GM23338 (cell line): Measurements from ENCODE around the gene EFCAB6.

ENCODE experiments used
- CTCF ChIP-seq, 2 experiments: fragments of 200-600 bp in 1 of 2; sonication (generic) in 1 of 2; conservative IDR thresholded peaks; 2 replicates each; pipeline versions ENCODE4 v1.5.1 to v1.6.1; 2016 to 2017; ENCODE audit warnings: antibody characterized with exemption in 2 of 2, low read depth in 2 of 2, mild to moderate bottlenecking in 2 of 2, moderate library complexity in 1 of 2
- EZH2 ChIP-seq: fragments of 200-600 bp; sonication (generic); IDR thresholded peaks from one replicate; pipeline ENCODE4 v1.8.0; 2017; ENCODE audit warnings: antibody characterized with exemption, mild to moderate bottlenecking, low read depth; ENCODE audit not compliant: unreplicated experiment
- EZH2phosphoT487 ChIP-seq: fragments of 200-600 bp; sonication (generic); IDR thresholded peaks from one replicate; pipeline ENCODE4 v1.8.1; 2018; ENCODE audit warnings: antibody characterized with exemption; ENCODE audit not compliant: unreplicated experiment
- TF ChIP-seq, protein P1 (sequence below): IDR thresholded peaks from 2 replicates; pipeline ENCODE4 v1.6.1; 2016; ENCODE audit warnings: antibody characterized with exemption
- TF ChIP-seq, protein P2 (sequence below): IDR thresholded peaks from one replicate; pipeline ENCODE4 v1.6.1; 2018; ENCODE audit warnings: antibody characterized with exemption; ENCODE audit not compliant: unreplicated experiment

- no peak for TF ChIP-seq EZH2
- no peak for TF ChIP-seq CTCF (conservative IDR thresholded peaks at IDR 0.05; ENCODE audit: low read depth in 2 of 2)
- TF ChIP-seq, protein P1, sequence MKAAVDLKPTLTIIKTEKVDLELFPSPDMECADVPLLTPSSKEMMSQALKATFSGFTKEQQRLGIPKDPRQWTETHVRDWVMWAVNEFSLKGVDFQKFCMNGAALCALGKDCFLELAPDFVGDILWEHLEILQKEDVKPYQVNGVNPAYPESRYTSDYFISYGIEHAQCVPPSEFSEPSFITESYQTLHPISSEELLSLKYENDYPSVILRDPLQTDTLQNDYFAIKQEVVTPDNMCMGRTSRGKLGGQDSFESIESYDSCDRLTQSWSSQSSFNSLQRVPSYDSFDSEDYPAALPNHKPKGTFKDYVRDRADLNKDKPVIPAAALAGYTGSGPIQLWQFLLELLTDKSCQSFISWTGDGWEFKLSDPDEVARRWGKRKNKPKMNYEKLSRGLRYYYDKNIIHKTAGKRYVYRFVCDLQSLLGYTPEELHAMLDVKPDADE: no peak
- no peak for TF ChIP-seq EZH2phosphoT487
- TF ChIP-seq, protein P2, sequence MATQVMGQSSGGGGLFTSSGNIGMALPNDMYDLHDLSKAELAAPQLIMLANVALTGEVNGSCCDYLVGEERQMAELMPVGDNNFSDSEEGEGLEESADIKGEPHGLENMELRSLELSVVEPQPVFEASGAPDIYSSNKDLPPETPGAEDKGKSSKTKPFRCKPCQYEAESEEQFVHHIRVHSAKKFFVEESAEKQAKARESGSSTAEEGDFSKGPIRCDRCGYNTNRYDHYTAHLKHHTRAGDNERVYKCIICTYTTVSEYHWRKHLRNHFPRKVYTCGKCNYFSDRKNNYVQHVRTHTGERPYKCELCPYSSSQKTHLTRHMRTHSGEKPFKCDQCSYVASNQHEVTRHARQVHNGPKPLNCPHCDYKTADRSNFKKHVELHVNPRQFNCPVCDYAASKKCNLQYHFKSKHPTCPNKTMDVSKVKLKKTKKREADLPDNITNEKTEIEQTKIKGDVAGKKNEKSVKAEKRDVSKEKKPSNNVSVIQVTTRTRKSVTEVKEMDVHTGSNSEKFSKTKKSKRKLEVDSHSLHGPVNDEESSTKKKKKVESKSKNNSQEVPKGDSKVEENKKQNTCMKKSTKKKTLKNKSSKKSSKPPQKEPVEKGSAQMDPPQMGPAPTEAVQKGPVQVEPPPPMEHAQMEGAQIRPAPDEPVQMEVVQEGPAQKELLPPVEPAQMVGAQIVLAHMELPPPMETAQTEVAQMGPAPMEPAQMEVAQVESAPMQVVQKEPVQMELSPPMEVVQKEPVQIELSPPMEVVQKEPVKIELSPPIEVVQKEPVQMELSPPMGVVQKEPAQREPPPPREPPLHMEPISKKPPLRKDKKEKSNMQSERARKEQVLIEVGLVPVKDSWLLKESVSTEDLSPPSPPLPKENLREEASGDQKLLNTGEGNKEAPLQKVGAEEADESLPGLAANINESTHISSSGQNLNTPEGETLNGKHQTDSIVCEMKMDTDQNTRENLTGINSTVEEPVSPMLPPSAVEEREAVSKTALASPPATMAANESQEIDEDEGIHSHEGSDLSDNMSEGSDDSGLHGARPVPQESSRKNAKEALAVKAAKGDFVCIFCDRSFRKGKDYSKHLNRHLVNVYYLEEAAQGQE: no peak
These were observed 321.8 kb downstream of the EFCAB6 start for GRCh38 chr22:43490311-43490710.
